GM20000 (cell line): ENCODE measurements around the gene PPEF1.

Experiments used
- DNase-seq: peaks from one replicate; pipeline ENCODE4 v3.0.0; 2012; ENCODE audit warnings: low spot score
- CTCF ChIP-seq: IDR thresholded peaks from 2 replicates; pipeline ENCODE4 v1.5.1; 2012; ENCODE audit warnings: mild to moderate bottlenecking, control low read depth; ENCODE audit errors: extremely low read depth, missing control alignments

PPEF1 gene

GRCh38 chrX:18861511-18861910 is 154.1 kb downstream of the PPEF1 start:
- no peak for TF ChIP-seq CTCF
- DNase-seq = no peak

GRCh38 chrX:18864390-18864920 is 157.0 kb downstream of the PPEF1 start:
- no peak for DNase-seq
- TF ChIP-seq CTCF = no peak

- DNase-seq = no peak
- TF ChIP-seq CTCF = no peak
Measured at GRCh38 chrX:18871161-18871890, 163.9 kb downstream of the PPEF1 start.

GRCh38 chrX:18871970-18872369 is 164.5 kb downstream of the PPEF1 start:
- no peak for DNase-seq

GRCh38 chrX:18872621-18873020 is 165.2 kb downstream of the PPEF1 start:
- no peak for TF ChIP-seq CTCF
- DNase-seq = no peak

More at GRCh38 chrX:18871970-18872369, 164.5 kb downstream of the PPEF1 start:
- no peak for TF ChIP-seq CTCF

GRCh38 chrX:18873189-18873791 is 165.8 kb downstream of the PPEF1 start:
- TF ChIP-seq CTCF = no peak
- DNase-seq = no peak

GRCh38 chrX:18873836-18874235 is 166.4 kb downstream of the PPEF1 start:
- TF ChIP-seq CTCF = no peak
- DNase-seq = no peak
